ENCODE results near the gene COL15A1. TPM values are rescaled to one million over a fixed set of nuclear protein-coding genes. Genes with fewer than 3 reads are reported as not detected.

COL15A1 gene
- polyA plus RNA-seq, 1 donor = 19.7 TPM

- H3K4me1 ChIP-seq (ENCODE audit: control insufficient read depth, insufficient read depth, low read length) = peaks cover 2% of the 10 kb centered on the region
- peaks cover 2% of the 10 kb centered on the region for H3K27me3 ChIP-seq (ENCODE audit: control insufficient read depth, insufficient read depth, low read length)
- DNase-seq = no peak
- no peak overlapping the region for H3K27ac ChIP-seq (ENCODE audit: low read length)
- WGBS (ENCODE audit: insufficient coverage, low lambda C conversion rate) = 100% methylated on average over 1 of the region's 6 CpGs
- H3K36me3 ChIP-seq (ENCODE audit: control insufficient read depth, insufficient read depth, low read length) = no peaks in the 10 kb centered on the region
- no peak overlapping the region for H3K4me3 ChIP-seq (ENCODE audit: low read length)
- H3K9me3 ChIP-seq (ENCODE audit: control insufficient read depth, low read depth, low read length) = no peaks in the 10 kb centered on the region
These were observed 16.0 kb upstream of the COL15A1 start for GRCh38 chr9:98927724-98928123.

GRCh38 chr9:98929071-98929470 lies 14.6 kb upstream of the COL15A1 start:
- DNase-seq = no peak
- Histone ChIP-seq H3K9me3 (ENCODE audit: control insufficient read depth, low read depth, low read length) (no peaks in the 10 kb centered on the region), H3K4me1 (ENCODE audit: control insufficient read depth, insufficient read depth, low read length) (no peaks in the 10 kb centered on the region), H3K4me3 (ENCODE audit: low read length) (no peak overlapping the region), H3K36me3 (ENCODE audit: control insufficient read depth, insufficient read depth, low read length) (no peaks in the 10 kb centered on the region), H3K27me3 (ENCODE audit: control insufficient read depth, insufficient read depth, low read length) (peaks cover 2% of the 10 kb centered on the region), H3K27ac (ENCODE audit: low read length) (no peak overlapping the region)
- 89% methylated on average over 1 of the region's 2 CpGs for WGBS (ENCODE audit: insufficient coverage, low lambda C conversion rate)

GRCh38 chr9:98929895-98930341 lies 13.8 kb upstream of the COL15A1 start:
- H3K4me1 ChIP-seq (ENCODE audit: control insufficient read depth, insufficient read depth, low read length) = no peaks in the 10 kb centered on the region
- H3K27ac ChIP-seq (ENCODE audit: low read length) = no peak overlapping the region
- H3K27me3 ChIP-seq (ENCODE audit: control insufficient read depth, insufficient read depth, low read length) = peaks cover 2% of the 10 kb centered on the region
- H3K36me3 ChIP-seq (ENCODE audit: control insufficient read depth, insufficient read depth, low read length) = no peaks in the 10 kb centered on the region
- DNase-seq = no peak
- no peaks in the 10 kb centered on the region for H3K9me3 ChIP-seq (ENCODE audit: control insufficient read depth, low read depth, low read length)
- WGBS (ENCODE audit: insufficient coverage, low lambda C conversion rate) = 60% methylated on average over 1 of the region's 10 CpGs
- H3K4me3 ChIP-seq (ENCODE audit: low read length) = no peak overlapping the region

GRCh38 chr9:98930792-98931191 lies 12.9 kb upstream of the COL15A1 start:
- H3K27ac ChIP-seq (ENCODE audit: low read length) = no peak overlapping the region
- peaks cover 4% of the 10 kb centered on the region for H3K27me3 ChIP-seq (ENCODE audit: control insufficient read depth, insufficient read depth, low read length)
- no peak overlapping the region for H3K4me3 ChIP-seq (ENCODE audit: low read length)
- DNase-seq = no peak
- WGBS (ENCODE audit: insufficient coverage, low lambda C conversion rate) = 86% methylated on average over 1 of the region's 9 CpGs
- no peaks in the 10 kb centered on the region for H3K4me1 ChIP-seq (ENCODE audit: control insufficient read depth, insufficient read depth, low read length)
- H3K36me3 ChIP-seq (ENCODE audit: control insufficient read depth, insufficient read depth, low read length) = no peaks in the 10 kb centered on the region
- H3K9me3 ChIP-seq (ENCODE audit: control insufficient read depth, low read depth, low read length) = no peaks in the 10 kb centered on the region

GRCh38 chr9:98931600-98932389 lies 11.9 kb upstream of the COL15A1 start:
- DNase-seq = no peak
- Histone ChIP-seq H3K36me3 (ENCODE audit: control insufficient read depth, insufficient read depth, low read length) (no peaks in the 10 kb centered on the region), H3K27me3 (ENCODE audit: control insufficient read depth, insufficient read depth, low read length) (peaks cover 4% of the 10 kb centered on the region), H3K27ac (ENCODE audit: low read length) (no peak overlapping the region), H3K9me3 (ENCODE audit: control insufficient read depth, low read depth, low read length) (no peaks in the 10 kb centered on the region), H3K4me1 (ENCODE audit: control insufficient read depth, insufficient read depth, low read length) (no peaks in the 10 kb centered on the region), H3K4me3 (ENCODE audit: low read length) (no peak overlapping the region)
- 20% methylated on average over 1 of the region's 8 CpGs for WGBS (ENCODE audit: insufficient coverage, low lambda C conversion rate)

- H3K4me3 ChIP-seq (ENCODE audit: low read length) = no peak overlapping the region
- no peaks in the 10 kb centered on the region for H3K36me3 ChIP-seq (ENCODE audit: control insufficient read depth, insufficient read depth, low read length)
- no peaks in the 10 kb centered on the region for H3K4me1 ChIP-seq (ENCODE audit: control insufficient read depth, insufficient read depth, low read length)
- no CpG with 5 or more reads among the region's 5 CpGs for WGBS (ENCODE audit: insufficient coverage, low lambda C conversion rate)
- DNase-seq = no peak
- H3K27ac ChIP-seq (ENCODE audit: low read length) = no peak overlapping the region
- peaks cover 4% of the 10 kb centered on the region for H3K27me3 ChIP-seq (ENCODE audit: control insufficient read depth, insufficient read depth, low read length)
- no peaks in the 10 kb centered on the region for H3K9me3 ChIP-seq (ENCODE audit: control insufficient read depth, low read depth, low read length)
These were observed 10.5 kb upstream of the COL15A1 start for GRCh38 chr9:98933185-98933584.

- Histone ChIP-seq H3K27ac (ENCODE audit: low read length) (no peak overlapping the region), H3K4me1 (ENCODE audit: control insufficient read depth, insufficient read depth, low read length) (no peaks in the 10 kb centered on the region), H3K9me3 (ENCODE audit: control insufficient read depth, low read depth, low read length) (no peaks in the 10 kb centered on the region), H3K36me3 (ENCODE audit: control insufficient read depth, insufficient read depth, low read length) (no peaks in the 10 kb centered on the region), H3K4me3 (ENCODE audit: low read length) (no peak overlapping the region), H3K27me3 (ENCODE audit: control insufficient read depth, insufficient read depth, low read length) (peaks cover 10% of the 10 kb centered on the region)
- DNase-seq = no peak
- WGBS (ENCODE audit: insufficient coverage, low lambda C conversion rate) = 0% methylated on average over 1 of the region's 2 CpGs
These were observed 9.8 kb upstream of the COL15A1 start for GRCh38 chr9:98933890-98934289.

- peaks cover 14% of the 10 kb centered on the region for H3K27me3 ChIP-seq (ENCODE audit: control insufficient read depth, insufficient read depth, low read length)
- no CpG with 5 or more reads among the region's 3 CpGs for WGBS (ENCODE audit: insufficient coverage, low lambda C conversion rate)
- no peak overlapping the region for H3K27ac ChIP-seq (ENCODE audit: low read length)
- no peaks in the 10 kb centered on the region for H3K9me3 ChIP-seq (ENCODE audit: control insufficient read depth, low read depth, low read length)
- H3K36me3 ChIP-seq (ENCODE audit: control insufficient read depth, insufficient read depth, low read length) = no peaks in the 10 kb centered on the region
- no peak overlapping the region for H3K4me3 ChIP-seq (ENCODE audit: low read length)
- DNase-seq = no peak
- H3K4me1 ChIP-seq (ENCODE audit: control insufficient read depth, insufficient read depth, low read length) = no peaks in the 10 kb centered on the region
These were observed 8.6 kb upstream of the COL15A1 start for GRCh38 chr9:98935071-98935505.

GRCh38 chr9:98940276-98940675 lies 3.4 kb upstream of the COL15A1 start:
- peaks cover 3% of the 10 kb centered on the region for H3K4me1 ChIP-seq (ENCODE audit: control insufficient read depth, insufficient read depth, low read length)
- H3K9me3 ChIP-seq (ENCODE audit: control insufficient read depth, low read depth, low read length) = no peaks in the 10 kb centered on the region
- WGBS (ENCODE audit: insufficient coverage, low lambda C conversion rate) = no CpG with 5 or more reads among the region's 3 CpGs
- no peaks in the 10 kb centered on the region for H3K36me3 ChIP-seq (ENCODE audit: control insufficient read depth, insufficient read depth, low read length)
- H3K27ac ChIP-seq (ENCODE audit: low read length) = no peak overlapping the region
- no peak overlapping the region for H3K4me3 ChIP-seq (ENCODE audit: low read length)
- H3K27me3 ChIP-seq (ENCODE audit: control insufficient read depth, insufficient read depth, low read length) = peaks cover 51% of the 10 kb centered on the region
- no peak for DNase-seq

- DNase-seq = no peak
- no peaks in the 10 kb centered on the region for H3K36me3 ChIP-seq (ENCODE audit: control insufficient read depth, insufficient read depth, low read length)
- H3K4me1 ChIP-seq (ENCODE audit: control insufficient read depth, insufficient read depth, low read length) = peaks cover 3% of the 10 kb centered on the region
- H3K9me3 ChIP-seq (ENCODE audit: control insufficient read depth, low read depth, low read length) = no peaks in the 10 kb centered on the region
- no peak overlapping the region for H3K27ac ChIP-seq (ENCODE audit: low read length)
- H3K4me3 ChIP-seq (ENCODE audit: low read length) = no peak overlapping the region
- peaks cover 63% of the 10 kb centered on the region for H3K27me3 ChIP-seq (ENCODE audit: control insufficient read depth, insufficient read depth, low read length)
- no CpG with 5 or more reads among the region's 8 CpGs for WGBS (ENCODE audit: insufficient coverage, low lambda C conversion rate)
These were observed 1.7 kb upstream of the COL15A1 start for GRCh38 chr9:98941946-98942523.

Data from large intestine (tissue), 3 donors.